Cardiac muscle cell (in vitro differentiated cells and primary cell): ENCODE measurements around the gene ACOXL. TPM values are rescaled to one million over a fixed set of nuclear protein-coding genes. Genes with fewer than 3 reads are reported as not detected.

Experiments used
- DNase-seq, 2 donors: peaks; one replicate each; pipeline versions ENCODE4 v3.0.0 to v3.0.0-alpha.2; 2010 to 2017; ENCODE audit warnings: low read depth in 1 of 2, low spot score in 1 of 2
- H3K27ac ChIP-seq: fragments of 200-600 bp; sonication (generic); 2 replicates; pipeline ENCODE4 v1.5.1; 2016
- H3K27me3 ChIP-seq: fragments of 200-600 bp; sonication (generic); 2 replicates; pipeline ENCODE4 v1.6.0; 2016; ENCODE audit warnings: control low read depth
- H3K36me3 ChIP-seq: fragments of 200-600 bp; sonication (generic); 2 replicates; pipeline ENCODE4 v1.5.1; 2016; ENCODE audit warnings: control low read depth
- H3K4me1 ChIP-seq: fragments of 200-600 bp; sonication (generic); 2 replicates; pipeline ENCODE4 v1.8.1; 2017; ENCODE audit warnings: low read depth, mild to moderate bottlenecking, mixed run types
- H3K4me3 ChIP-seq: fragments of 200-600 bp; sonication (generic); 2 replicates; pipeline ENCODE4 v1.5.1; 2016; ENCODE audit warnings: mild to moderate bottlenecking
- H3K9me3 ChIP-seq: fragments of 200-600 bp; sonication (generic); 2 replicates; pipeline ENCODE4 v1.5.1; 2017; ENCODE audit warnings: low read depth, mild to moderate bottlenecking, control low read depth
- CTCF ChIP-seq: IDR thresholded peaks from 2 replicates; pipeline ENCODE4 v1.5.1; 2012; ENCODE audit warnings: low read depth, mild to moderate bottlenecking, low read length
- polyA plus RNA-seq: library from polyadenylated mRNA; unstranded; fragments of >200 nt; fragmentation: Nextera tagmentation; extraction: Ambion mirVana; gene quantifications from 2 replicates; pipeline ENCODE4 v1.2.1, GENCODE V29; 2016
- total RNA-seq: library from RNA; depleted of rRNA; stranded (reverse); fragments of >200 nt; gene quantifications from 2 replicates; pipeline ENCODE4 v1.2.3, GENCODE V29; 2016

Gene ACOXL
- total and polyA plus RNA-seq, 2 experiments from 2014 or later = 0.89 to 2.4 TPM

GRCh38 chr2:111091811-111092211 lies 359.4 kb downstream of the ACOXL start:
- DNase-seq = no peak
- Histone ChIP-seq H3K27me3 (no peaks in the 10 kb centered on the region), H3K4me3 (no peak overlapping the region), H3K36me3 (no peaks in the 10 kb centered on the region), H3K4me1 (no peaks in the 10 kb centered on the region), H3K27ac (no peak overlapping the region), H3K9me3 (no peaks in the 10 kb centered on the region)
- TF ChIP-seq CTCF = no peak

- H3K27me3 ChIP-seq = no peaks in the 10 kb centered on the region
- DNase-seq = no peak
- no peak overlapping the region for H3K4me3 ChIP-seq
- H3K4me1 ChIP-seq = no peaks in the 10 kb centered on the region
- no peaks in the 10 kb centered on the region for H3K36me3 ChIP-seq
- TF ChIP-seq CTCF = no peak
- H3K9me3 ChIP-seq = no peaks in the 10 kb centered on the region
- no peak overlapping the region for H3K27ac ChIP-seq
These were observed 362.3 kb downstream of the ACOXL start for GRCh38 chr2:111094691-111095090.

- no peaks in the 10 kb centered on the region for H3K36me3 ChIP-seq
- DNase-seq = no peak
- H3K27ac ChIP-seq = no peak overlapping the region
- no peaks in the 10 kb centered on the region for H3K27me3 ChIP-seq
- no peaks in the 10 kb centered on the region for H3K9me3 ChIP-seq
- H3K4me1 ChIP-seq = no peaks in the 10 kb centered on the region
- TF ChIP-seq CTCF = no peak
- H3K4me3 ChIP-seq = no peak overlapping the region
These were observed 363.1 kb downstream of the ACOXL start for GRCh38 chr2:111095434-111095833.

GRCh38 chr2:111099402-111099801 lies 367.0 kb downstream of the ACOXL start:
- no peak for TF ChIP-seq CTCF
- Histone ChIP-seq H3K27me3 (no peaks in the 10 kb centered on the region), H3K36me3 (no peaks in the 10 kb centered on the region), H3K4me3 (no peak overlapping the region), H3K9me3 (no peaks in the 10 kb centered on the region), H3K4me1 (no peaks in the 10 kb centered on the region), H3K27ac (no peak overlapping the region)
- no peak for DNase-seq

GRCh38 chr2:111100087-111100764 lies 367.9 kb downstream of the ACOXL start:
- H3K4me1 ChIP-seq = no peaks in the 10 kb centered on the region
- TF ChIP-seq CTCF = no peak
- no peaks in the 10 kb centered on the region for H3K27me3 ChIP-seq
- no peaks in the 10 kb centered on the region for H3K36me3 ChIP-seq
- H3K9me3 ChIP-seq = no peaks in the 10 kb centered on the region
- H3K27ac ChIP-seq = no peak overlapping the region
- no peak for DNase-seq
- no peak overlapping the region for H3K4me3 ChIP-seq
